ENCODE measurements around the gene GOLGA8S.
"Not testable (repeated sequence)": the region's sequence is repeated elsewhere in the genome, so short reads cannot be mapped to it uniquely, and the experiment has no call there.

GOLGA8S gene, protein sequence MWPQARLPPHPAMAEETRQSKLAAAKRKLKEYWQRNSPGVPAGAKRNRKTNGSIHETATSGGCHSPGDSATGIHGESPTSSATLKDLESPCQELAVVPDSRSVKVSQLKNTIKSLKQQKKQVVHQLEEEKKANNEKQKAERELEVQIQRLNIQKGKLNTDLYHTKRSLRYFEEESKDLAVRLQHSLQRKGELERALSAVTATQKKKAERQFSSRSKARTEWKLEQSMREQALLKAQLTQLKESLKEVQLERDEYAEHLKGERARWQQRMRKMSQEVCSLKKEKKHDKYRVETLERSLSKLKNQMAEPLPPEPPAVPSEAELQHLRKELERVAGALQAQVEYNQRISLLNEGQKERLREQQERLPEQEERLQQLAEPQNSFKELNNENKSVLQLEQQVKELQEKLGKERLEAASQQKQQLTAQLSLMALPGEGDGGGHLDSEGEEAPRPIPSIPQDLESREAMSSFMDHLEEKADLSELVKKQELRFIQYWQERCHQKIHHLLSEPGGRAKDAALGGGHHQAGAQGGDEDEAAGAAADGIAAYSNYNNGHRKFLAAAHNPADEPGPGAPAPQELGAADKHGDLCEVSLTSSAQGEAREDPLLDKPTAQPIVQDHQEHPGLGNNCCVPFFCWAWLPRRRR

DNA sequence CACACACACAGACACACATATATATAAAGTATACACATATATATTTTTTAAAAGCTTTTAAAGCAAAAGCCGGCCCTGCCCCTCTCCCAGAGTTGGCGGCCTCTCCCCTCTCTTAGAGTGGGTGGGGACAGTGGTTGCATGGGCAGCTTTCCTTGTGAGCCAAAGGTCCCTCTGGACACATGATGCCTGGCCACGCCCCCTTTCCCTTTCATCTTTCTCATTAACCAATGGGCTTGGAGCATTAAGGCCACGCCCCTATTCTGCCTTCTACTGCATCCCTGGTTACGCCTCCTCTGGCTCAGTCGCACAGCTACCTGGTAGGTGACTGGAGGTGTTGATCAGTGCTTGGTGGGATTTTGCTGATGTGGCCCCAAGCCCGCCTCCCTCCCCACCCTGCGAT, at the start of gene GOLGA8S:
Gene GOLGA8S (plus strand): TSS at position 301 of the 400 bp plus-strand sequence. CDS start 62 bp downstream, at position 363.
- not testable (repeated sequence) for H3K4me3 ChIP-seq (ENCODE audit: low read length); DNase-seq (ENCODE audit: low read depth)

DNA sequence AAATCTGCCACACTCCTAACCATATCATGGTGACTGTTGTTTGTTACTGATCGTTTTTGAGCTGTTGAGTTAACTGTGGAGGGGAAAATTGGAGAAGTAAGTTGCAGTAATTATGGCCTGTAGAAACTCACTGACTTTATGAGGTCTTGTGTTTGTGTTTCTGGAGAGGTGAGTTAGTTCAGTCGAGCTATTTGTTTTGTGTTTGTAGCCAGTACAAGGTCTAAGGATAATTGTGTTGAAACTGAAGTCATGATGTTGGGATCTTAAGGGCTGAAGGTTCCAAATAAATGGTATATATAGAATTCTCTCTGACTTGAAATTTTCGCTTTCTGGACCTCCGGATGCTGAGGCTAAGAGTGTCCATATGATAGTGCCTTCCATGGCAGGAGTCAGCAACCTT, 49.7 kb upstream of the GOLGA8S start:
- H3K4me3 ChIP-seq (ENCODE audit: low read length): peak overlapping the region; percentile 27
- DNase-seq (ENCODE audit: low read depth): not testable (repeated sequence)

DNA sequence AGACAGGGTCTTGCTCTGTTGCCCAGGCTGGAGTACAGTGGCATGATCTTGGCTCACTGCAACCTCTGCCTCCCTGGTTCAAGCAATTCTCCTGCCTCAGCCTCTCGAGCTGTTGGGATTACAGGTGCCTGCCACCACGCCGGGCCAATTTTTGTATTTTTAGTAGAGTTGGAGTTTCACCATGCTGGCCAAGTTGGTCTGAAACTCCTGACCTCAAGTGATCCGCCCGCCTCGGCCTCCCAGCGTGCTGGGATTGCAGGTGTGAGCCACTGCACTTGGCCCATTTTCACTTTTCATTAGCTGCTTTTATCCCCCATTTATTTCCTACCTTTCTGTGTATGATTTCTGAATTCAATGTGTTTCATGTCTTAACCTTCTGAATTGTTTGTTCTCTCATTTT, 48.6 kb upstream of the GOLGA8S start:
- DNase-seq (ENCODE audit: low read depth); H3K4me3 ChIP-seq (ENCODE audit: low read length): not testable (repeated sequence)

DNA sequence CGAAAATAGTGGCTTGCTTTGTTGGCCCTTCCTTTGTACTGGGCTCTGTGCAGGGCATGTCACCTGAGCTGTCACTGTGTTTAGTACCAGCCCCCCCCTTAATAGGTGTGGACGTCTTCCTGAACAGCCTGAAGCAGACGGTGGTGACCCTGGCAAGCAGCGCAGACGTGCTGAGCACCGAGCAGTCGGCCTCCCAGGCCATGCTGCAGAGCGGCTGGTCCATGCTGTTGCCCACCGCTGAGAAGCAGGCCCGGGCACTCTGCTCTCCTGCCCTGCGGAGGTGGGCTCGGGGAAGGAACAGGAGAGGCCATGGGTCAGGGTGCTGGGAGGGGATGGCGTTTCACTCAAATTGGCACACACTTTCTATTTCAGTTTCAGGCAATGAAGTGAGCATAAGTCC, 43.3 kb upstream of the GOLGA8S start:
- DNase-seq (ENCODE audit: low read depth); H3K4me3 ChIP-seq (ENCODE audit: low read length): not testable (repeated sequence)

DNA sequence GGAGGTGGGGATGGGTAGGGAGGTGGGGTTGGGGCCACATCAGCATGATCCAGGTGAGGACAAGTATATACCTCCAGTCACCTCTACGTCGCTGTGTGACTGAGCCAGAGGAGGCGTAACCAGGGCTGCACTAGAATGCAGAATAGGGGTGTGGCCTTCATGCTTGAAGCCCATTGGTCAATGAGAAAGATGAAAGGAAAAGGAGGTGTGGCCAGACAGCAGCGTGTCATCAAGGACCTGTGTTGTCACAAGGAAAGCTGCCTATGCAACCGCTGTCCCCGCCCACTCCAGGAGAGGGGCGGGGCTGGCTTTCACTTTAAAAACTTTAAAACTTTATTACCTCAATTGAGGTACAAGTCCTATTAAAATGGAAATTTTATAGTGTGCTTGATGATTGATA, 20.5 kb upstream of the GOLGA8S start, which contains the start of gene GOLGA6L26:
Gene GOLGA6L26 (minus strand): TSS at position 101 of the 400 bp plus-strand sequence. CDS start 61 bp downstream, at position 40.
- H3K4me3 ChIP-seq (ENCODE audit: low read length); DNase-seq (ENCODE audit: low read depth): not testable (repeated sequence)

DNA sequence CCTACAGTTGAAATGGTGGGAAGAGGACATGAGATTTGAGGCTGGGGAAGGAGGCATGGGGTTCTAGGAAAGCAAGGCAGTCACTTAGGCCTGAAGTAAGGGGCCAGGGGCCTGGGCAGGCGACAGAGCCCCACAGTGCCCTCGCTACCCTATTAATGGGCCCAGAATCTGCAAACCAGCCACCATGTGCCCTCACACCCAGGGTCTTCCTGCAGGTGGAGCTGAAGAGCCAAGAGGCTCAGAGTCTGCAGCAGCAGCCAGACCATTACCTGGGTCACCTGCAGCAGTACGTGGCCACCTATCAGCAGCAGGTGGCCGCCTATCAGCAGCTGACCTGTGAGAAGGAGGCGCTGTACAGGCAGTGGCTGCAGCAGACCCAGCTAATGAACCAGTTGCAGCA, 8.1 kb downstream of the GOLGA8S start:
- DNase-seq (ENCODE audit: low read depth); H3K4me3 ChIP-seq (ENCODE audit: low read length): not testable (repeated sequence)

DNA sequence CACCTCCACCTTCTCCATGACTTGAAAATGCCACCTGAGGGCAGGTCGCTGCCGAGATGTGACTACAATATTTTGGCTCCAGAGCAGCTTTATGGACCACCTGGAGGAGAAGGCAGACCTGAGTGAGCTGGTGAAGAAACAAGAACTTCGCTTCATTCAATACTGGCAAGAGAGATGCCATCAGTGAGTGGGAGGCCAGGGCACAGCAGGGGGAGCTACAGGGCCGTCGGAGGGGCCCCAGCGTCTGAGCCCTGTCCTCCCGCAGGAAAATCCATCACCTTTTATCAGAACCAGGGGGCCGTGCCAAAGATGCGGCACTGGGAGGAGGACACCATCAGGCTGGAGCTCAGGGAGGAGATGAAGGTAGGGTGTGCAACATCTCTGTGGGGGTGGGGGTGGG, 9.7 kb downstream of the GOLGA8S start:
- DNase-seq (ENCODE audit: low read depth); H3K4me3 ChIP-seq (ENCODE audit: low read length): not testable (repeated sequence)

DNA sequence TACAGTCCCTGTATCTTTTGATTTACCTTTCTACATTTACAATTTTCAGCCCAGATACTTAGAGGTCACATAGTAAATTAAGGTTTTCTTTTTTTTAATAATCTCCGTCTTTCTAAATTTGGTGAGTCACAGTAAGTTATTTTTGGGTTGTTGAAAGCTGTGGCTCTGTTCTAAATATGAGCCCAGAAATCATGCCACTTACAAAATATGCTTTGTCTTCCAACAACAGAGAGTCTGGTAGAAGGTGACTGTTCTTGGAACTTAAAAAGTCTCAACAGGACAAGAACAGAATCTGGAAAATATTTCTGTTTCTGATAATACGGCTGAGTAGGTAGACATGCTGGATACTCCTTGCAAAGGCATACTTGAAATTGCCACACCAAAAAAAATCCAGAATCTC, 16.0 kb downstream of the GOLGA8S start:
- TF ChIP-seq, protein P1, sequence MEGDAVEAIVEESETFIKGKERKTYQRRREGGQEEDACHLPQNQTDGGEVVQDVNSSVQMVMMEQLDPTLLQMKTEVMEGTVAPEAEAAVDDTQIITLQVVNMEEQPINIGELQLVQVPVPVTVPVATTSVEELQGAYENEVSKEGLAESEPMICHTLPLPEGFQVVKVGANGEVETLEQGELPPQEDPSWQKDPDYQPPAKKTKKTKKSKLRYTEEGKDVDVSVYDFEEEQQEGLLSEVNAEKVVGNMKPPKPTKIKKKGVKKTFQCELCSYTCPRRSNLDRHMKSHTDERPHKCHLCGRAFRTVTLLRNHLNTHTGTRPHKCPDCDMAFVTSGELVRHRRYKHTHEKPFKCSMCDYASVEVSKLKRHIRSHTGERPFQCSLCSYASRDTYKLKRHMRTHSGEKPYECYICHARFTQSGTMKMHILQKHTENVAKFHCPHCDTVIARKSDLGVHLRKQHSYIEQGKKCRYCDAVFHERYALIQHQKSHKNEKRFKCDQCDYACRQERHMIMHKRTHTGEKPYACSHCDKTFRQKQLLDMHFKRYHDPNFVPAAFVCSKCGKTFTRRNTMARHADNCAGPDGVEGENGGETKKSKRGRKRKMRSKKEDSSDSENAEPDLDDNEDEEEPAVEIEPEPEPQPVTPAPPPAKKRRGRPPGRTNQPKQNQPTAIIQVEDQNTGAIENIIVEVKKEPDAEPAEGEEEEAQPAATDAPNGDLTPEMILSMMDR (conservative IDR thresholded peaks at IDR 0.05; ENCODE audit: low read depth, low read length): no peak
- no peak overlapping the region for H3K4me3 ChIP-seq (ENCODE audit: low read length)
- DNase-seq (ENCODE audit: low read depth): no peak

DNA sequence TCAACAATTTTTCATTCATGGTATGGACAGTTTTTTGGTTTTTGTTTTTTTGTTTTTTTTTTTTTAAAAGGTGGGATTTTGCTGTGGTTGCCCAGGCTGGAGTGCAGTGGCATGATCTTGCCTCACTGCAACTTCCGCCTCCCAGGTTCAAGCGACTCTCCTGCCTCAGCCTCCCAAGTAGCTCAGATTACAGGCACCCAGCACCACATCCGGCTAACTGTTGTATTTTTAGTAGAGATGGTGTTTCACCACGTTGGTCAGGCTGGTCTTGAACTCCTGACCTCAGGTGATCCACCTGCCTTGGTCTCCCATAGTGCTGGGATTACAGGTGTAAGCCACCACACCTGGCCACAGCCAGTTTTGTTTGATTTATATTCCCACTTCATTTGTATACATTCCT, 16.6 kb downstream of the GOLGA8S start:
- DNase-seq (ENCODE audit: low read depth); H3K4me3 ChIP-seq (ENCODE audit: low read length): not testable (repeated sequence)

DNA sequence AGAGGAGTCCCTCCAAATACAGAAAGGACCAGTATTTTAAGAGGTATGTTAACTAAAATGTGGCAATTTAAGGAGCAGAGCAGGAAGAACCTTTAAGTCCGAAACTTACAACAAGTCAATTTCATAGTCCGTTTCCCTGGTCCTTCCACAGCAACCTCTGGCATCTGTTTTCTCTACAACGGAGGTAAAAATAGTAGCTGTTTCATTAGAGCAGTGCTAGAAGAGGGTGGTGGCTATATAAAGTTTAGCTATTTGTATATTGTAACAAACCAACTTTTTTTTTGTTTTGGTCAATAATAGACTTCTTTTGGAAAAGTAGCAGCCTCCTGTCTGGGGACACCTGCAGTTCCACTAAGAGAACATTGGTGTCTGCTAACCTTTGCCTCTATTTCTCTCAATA, 17.3 kb downstream of the GOLGA8S start:
- H3K4me3 ChIP-seq (ENCODE audit: low read length); DNase-seq (ENCODE audit: low read depth): not testable (repeated sequence)

DNA sequence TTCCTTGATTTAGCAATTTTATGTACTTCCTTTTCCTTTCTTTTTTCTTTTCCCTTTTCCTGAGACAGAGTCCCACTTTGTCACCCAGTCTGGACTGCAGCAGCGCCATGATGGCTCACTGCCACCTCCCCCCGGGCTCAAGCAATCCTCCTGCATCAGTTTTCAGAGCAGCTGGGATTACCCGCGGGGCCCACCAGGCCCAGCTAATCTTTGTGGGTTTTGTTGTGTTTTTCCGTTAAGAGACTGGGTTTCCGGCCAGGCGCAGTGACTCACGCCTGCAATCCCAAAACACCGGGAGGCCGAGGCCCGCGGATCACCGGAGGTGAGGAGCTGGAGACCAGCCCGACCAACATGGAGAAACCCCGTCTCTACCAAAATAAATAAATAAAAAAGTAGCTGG, 17.7 kb downstream of the GOLGA8S start:
- no peak overlapping the region for H3K4me3 ChIP-seq (ENCODE audit: low read length)
- DNase-seq (ENCODE audit: low read depth): no peak
- TF ChIP-seq, protein P1 (conservative IDR thresholded peaks at IDR 0.05; ENCODE audit: low read depth, low read length): no peak

DNA sequence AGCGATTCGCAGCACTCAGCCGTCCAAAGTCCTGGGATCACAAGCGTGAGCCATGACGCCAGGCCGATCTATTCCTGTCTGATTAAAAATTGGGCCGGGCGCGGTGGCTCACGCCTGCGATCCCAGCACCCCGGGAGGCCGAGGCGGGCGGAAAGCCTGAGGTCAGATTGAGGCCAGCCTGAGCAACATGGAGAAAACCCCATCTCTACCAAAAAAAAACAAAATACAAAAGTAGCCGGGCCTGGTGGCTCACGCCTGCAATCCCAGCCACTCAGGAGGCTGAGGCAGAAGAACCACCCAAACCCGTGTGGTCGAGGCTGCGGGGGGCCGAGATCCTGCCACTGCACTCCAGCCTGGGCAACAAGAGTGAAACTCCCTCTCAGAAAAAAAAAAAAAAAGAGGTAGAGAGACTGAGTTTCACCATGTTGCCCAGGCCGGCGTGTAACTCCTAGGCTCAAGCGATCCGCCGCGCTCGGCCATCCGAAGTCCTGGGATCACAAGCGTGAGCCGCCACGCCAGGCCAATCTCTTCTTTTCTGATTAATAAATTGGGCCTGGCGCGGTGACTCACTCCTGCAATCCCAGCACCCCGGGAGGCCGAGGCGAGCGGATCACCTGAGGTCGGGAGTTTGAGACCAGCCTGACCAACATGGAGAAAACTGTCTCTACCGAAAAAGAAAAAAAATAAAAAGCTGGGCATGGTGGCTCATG, 18.5 kb downstream of the GOLGA8S start:
- not testable (repeated sequence) for DNase-seq (ENCODE audit: low read depth); H3K4me3 ChIP-seq (ENCODE audit: low read length)

DNA sequence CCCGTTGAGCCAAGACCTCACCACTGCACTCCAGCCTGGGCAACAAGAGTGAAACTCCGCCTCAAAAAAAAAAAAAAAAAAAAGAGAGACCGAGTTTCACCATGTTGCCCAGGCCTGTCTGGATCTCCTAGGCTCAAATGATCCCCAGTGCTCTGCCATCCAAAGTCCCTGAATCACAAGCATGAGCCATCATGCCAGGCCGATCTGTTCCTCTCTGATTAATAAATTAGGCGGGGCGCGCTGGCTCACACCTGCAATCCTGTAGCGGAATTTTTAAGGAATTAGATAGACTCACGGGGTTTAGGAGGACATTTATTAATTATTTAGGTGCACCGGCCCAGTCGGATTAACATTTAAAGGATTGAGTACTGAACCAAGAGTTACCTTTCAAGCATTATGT, 19.7 kb downstream of the GOLGA8S start:
- H3K4me3 ChIP-seq (ENCODE audit: low read length); DNase-seq (ENCODE audit: low read depth): not testable (repeated sequence)

DNA sequence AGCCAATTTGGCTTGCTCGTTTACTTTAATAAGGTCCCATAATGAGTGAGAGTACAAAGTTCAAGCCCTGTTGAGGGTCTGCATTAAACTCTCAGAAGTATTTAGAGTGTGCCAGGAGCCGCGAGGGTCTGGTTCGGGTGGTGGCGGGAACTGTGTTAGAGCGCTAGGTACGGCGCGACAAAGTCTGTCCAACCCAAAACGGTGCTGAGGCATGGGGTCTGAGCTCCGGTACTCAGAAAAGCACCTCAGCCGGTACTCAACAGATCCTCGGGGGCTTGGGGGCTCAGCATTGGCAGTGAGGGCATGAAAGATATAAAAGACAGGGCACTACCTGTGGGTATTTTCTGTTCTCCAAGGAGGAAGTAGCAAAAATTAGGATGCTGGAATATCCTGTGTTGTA, 24.4 kb downstream of the GOLGA8S start:
- H3K4me3 ChIP-seq (ENCODE audit: low read length); DNase-seq (ENCODE audit: low read depth): not testable (repeated sequence)

DNA sequence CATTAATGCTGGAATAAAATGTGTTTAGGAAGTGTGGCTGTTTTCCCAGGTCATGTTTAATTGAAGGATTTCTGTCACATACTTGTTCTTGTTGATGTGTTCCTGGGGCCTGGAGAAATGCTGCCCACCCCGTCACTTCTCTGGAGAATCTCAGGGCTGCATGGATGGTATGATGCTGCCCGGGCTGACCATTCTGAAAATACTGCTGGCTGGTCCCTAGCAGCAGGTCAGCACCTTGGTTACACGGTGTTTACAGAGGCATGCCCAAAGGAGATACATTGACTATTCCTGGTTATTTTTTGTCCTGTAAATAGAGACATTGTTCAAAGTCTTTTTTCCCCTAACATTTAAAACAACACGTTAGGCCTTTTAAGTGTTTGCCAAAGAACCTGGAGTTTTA, 26.2 kb downstream of the GOLGA8S start:
- not testable (repeated sequence) for H3K4me3 ChIP-seq (ENCODE audit: low read length); DNase-seq (ENCODE audit: low read depth)

DNA sequence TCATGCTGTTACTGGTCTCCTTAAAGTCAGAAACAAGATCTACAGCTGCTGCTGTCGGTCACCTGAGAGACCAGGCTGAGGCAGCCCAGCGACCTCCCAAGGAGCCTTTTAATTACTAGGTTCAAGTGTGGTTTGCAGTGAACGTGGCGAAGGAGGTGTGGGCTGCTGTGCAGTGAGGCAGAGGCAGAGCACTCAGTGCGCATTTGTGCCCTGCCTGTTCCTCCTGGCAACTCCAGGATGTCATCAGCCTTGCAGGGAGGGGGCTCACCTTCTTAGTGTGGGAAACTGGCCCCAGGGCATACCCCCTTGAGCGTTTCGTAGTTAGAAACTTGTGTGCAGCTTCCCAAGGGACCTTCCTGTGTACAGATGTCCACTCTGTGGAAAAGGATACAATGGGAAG, 26.6 kb downstream of the GOLGA8S start:
- H3K4me3 ChIP-seq (ENCODE audit: low read length); DNase-seq (ENCODE audit: low read depth): not testable (repeated sequence)
